ENCODE results near the gene TEKT5. TPM values are rescaled to one million over a fixed set of nuclear protein-coding genes. Genes with fewer than 3 reads are reported as not detected.
A peak's percentile ranks its signal among the peaks of the same experiment; 100 is the strongest.

The TEKT5 gene
- total RNA-seq, 4 donors from 2014 or later: 3.0 TPM; not detected in 3

- intact Hi-C loops (cut with DNase I): no loop called here
- WGBS, 2 donors: 90 to 98% methylated on average over 13 to 18 of the region's 21 CpGs
- TF ChIP-seq CTCF (IDR thresholded peaks at IDR 0.05) (no peak), POLR2A (IDR thresholded peaks at IDR 0.05) (no peak)
- Histone ChIP-seq H3K4me1 (no peaks in the 10 kb centered on the region), H3K27me3 (no peaks in the 10 kb centered on the region), H3K4me3 (replicated peaks in 1 of 3) (no peak overlapping the region), H3K36me3 (no peaks in the 10 kb centered on the region), H3K27ac (no peak overlapping the region), H3K9me3 (no peaks in the 10 kb centered on the region)
- DNase-seq: no peak
Measured at GRCh38 chr16:10694306-10694705, 424 bp downstream of the TEKT5 start.

- DNase-seq: no peak
- Histone ChIP-seq H3K4me3 (replicated peaks in 1 of 3) (no peak overlapping the region), H3K27me3 (no peaks in the 10 kb centered on the region), H3K36me3 (no peaks in the 10 kb centered on the region), H3K4me1 (peaks cover 2 to 3% of the 10 kb centered on the region in 2 donors), H3K9me3 (no peaks in the 10 kb centered on the region), H3K27ac (no peak overlapping the region)
- no peak for TF ChIP-seq POLR2A (IDR thresholded peaks at IDR 0.05)
- no peak for TF ChIP-seq CTCF (IDR thresholded peaks at IDR 0.05)
- 89 to 93% methylated on average over 8 of the region's 8 CpGs for WGBS, 2 donors
- intact Hi-C loops (cut with DNase I): no loop called here
Measured at GRCh38 chr16:10693889-10694288, 841 bp downstream of the TEKT5 start.

- WGBS, 2 donors: 88 to 90% methylated on average over 5 of the region's 5 CpGs
- no peaks in the 10 kb centered on the region for H3K27me3 ChIP-seq
- TF ChIP-seq CTCF (IDR thresholded peaks at IDR 0.05): no peak
- TF ChIP-seq POLR2A (IDR thresholded peaks at IDR 0.05): no peak
- H3K27ac ChIP-seq: no peak overlapping the region
- intact Hi-C loops (cut with DNase I): no loop called here
- no peaks in the 10 kb centered on the region for H3K9me3 ChIP-seq
- DNase-seq: no peak
- peaks cover 5 to 13% of the 10 kb centered on the region in 2 donors for H3K4me1 ChIP-seq
- no peak overlapping the region for H3K4me3 ChIP-seq (replicated peaks in 1 of 3)
- H3K36me3 ChIP-seq: no peaks in the 10 kb centered on the region
Measured at GRCh38 chr16:10692470-10692869, 2.3 kb downstream of the TEKT5 start.

- DNase-seq: peak; percentile 23 to 44
- H3K27me3 ChIP-seq: no peaks in the 10 kb centered on the region
- intact Hi-C loops (cut with DNase I): no loop called here
- TF ChIP-seq CTCF (IDR thresholded peaks at IDR 0.05) (no peak), POLR2A (IDR thresholded peaks at IDR 0.05) (no peak)
- peak overlapping the region in 2 of 3 donors; percentile 24 to 53 for H3K27ac ChIP-seq
- peaks cover 5 to 13% of the 10 kb centered on the region in 2 donors for H3K4me1 ChIP-seq
- WGBS, 2 donors: 71 to 78% methylated on average over 4 to 5 of the region's 5 CpGs
- H3K9me3 ChIP-seq: no peaks in the 10 kb centered on the region
- no peak overlapping the region for H3K4me3 ChIP-seq (replicated peaks in 1 of 3)
- H3K36me3 ChIP-seq: no peaks in the 10 kb centered on the region
Measured at GRCh38 chr16:10688726-10689125, 6.0 kb downstream of the TEKT5 start.

- intact Hi-C loops (cut with DNase I): no loop called here
- no peaks in the 10 kb centered on the region for H3K9me3 ChIP-seq
- no peaks in the 10 kb centered on the region for H3K27me3 ChIP-seq
- no peak for TF ChIP-seq POLR2A (IDR thresholded peaks at IDR 0.05)
- TF ChIP-seq CTCF (IDR thresholded peaks at IDR 0.05): no peak
- peak; percentile 86 to 89 for DNase-seq
- peaks cover 5 to 13% of the 10 kb centered on the region in 2 donors for H3K4me1 ChIP-seq
- no peaks in the 10 kb centered on the region for H3K36me3 ChIP-seq
- peak overlapping the region in 2 of 3 donors; percentile 24 to 53 for H3K27ac ChIP-seq
- no peak overlapping the region for H3K4me3 ChIP-seq (replicated peaks in 1 of 3)
- WGBS, 2 donors: 39 to 49% methylated on average over 10 of the region's 10 CpGs
Measured at GRCh38 chr16:10688291-10688690, 6.4 kb downstream of the TEKT5 start.
